ENCODE measurements around the gene LITAF.

DNA sequence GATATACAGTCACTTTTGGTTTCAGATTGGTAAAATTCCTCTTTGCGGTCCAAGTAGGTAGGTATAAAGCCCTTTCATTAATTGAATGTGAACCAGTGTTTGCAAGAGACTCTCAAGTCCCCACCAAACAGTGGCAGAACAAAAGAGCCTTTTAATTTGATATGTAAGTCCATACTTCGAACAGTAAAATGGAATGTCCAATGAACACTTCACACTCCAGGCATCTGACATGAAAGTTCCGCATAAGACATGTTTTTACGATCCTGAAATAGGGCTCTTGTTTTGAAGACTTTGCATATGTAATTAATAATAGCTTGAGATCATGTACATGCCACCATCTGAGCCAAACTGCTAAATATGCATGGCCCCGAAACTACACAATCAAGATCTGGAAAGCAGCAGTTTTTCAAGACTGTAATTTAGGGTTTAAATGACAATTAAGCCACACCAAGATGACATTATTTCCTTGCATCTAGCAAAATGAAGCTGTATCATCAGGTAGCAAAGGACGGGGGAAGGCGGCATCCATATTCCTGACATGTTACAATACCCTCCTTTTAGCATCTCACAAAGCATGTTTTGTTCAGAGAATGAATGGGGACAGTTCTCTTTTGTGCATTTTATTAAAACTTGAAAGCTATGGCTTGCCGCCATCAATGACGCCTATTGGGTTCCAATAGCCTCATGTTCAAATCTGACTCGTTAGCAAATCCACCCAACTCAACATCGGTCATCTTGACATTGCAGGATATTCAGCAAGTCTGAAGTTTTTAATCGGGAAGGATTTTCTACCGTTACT is 39.4 kb downstream of the LITAF start:
- no peak for TF ChIP-seq POLR2A (IDR thresholded peaks at IDR 0.05; ENCODE audit: low read depth, low read length)
- no peak for TF ChIP-seq SPI1 (IDR thresholded peaks at IDR 0.05; ENCODE audit: low read depth, low read length)
- no peak for TF ChIP-seq TAF1 (IDR thresholded peaks at IDR 0.05; ENCODE audit: low read depth, low read length)
- TF ChIP-seq POLR2AphosphoS5 (IDR thresholded peaks at IDR 0.05; ENCODE audit: low read depth, low read length) = no peak
- TF ChIP-seq POU2F2 (IDR thresholded peaks at IDR 0.05; ENCODE audit: low read depth, low read length) = no peak
- TF ChIP-seq PAX5 (IDR thresholded peaks at IDR 0.05; ENCODE audit: insufficient read depth, low read length, severe bottlenecking) = no peak

Data from GM12891 (cell line).